HCT116 (cell line): ENCODE measurements around the gene LSM14A. TPM values are rescaled to one million over a fixed set of nuclear protein-coding genes. Genes with fewer than 3 reads are reported as not detected.

Experiments used
- total RNA-seq: library from RNA; stranded (reverse); gene quantifications from one replicate; pipeline ENCODE4 v1.2.1, GENCODE V29; 2021; ENCODE audit not compliant: unreplicated experiment

LSM14A gene
- total RNA-seq, 1 experiment from 2014 or later = 120 TPM

Other genes starting within 250 kb of the LSM14A start
- 16.9 TPM for gene GARRE1, start 82.0 kb downstream of the LSM14A start, total RNA-seq
- 787 TPM for gene GPI, start 192.7 kb downstream of the LSM14A start, total RNA-seq
- gene PDCD2L, start 231.9 kb downstream of the LSM14A start, total RNA-seq = 30.0 TPM